ENCODE measurements around the gene KCNB1. TPM values are rescaled to one million over a fixed set of nuclear protein-coding genes. Genes with fewer than 3 reads are reported as not detected.

KCNB1 gene
- total RNA-seq, 4 donors from 2014 or later = 0.29 to 32.5 (median 7.0) TPM

DNA sequence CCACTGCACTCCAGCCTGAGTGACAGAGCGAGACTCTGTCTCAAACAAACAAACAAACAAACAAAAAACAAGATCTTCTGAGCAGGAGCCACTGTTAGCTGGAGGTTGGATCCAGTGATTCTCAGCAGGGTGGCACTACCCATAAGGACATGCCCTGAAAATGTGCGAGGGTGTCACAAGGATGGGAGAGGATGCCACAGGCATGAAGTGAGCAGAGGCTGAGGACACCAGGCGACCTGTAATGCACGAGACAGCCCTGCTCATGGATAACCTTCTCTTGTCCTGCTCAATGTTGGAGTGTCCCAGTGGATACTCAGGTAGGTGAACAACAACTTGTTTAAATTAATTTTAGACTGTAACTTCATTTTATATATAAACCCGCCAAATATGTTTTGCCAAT lies 76.8 kb downstream of the KCNB1 start:
- TF ChIP-seq, protein P1, sequence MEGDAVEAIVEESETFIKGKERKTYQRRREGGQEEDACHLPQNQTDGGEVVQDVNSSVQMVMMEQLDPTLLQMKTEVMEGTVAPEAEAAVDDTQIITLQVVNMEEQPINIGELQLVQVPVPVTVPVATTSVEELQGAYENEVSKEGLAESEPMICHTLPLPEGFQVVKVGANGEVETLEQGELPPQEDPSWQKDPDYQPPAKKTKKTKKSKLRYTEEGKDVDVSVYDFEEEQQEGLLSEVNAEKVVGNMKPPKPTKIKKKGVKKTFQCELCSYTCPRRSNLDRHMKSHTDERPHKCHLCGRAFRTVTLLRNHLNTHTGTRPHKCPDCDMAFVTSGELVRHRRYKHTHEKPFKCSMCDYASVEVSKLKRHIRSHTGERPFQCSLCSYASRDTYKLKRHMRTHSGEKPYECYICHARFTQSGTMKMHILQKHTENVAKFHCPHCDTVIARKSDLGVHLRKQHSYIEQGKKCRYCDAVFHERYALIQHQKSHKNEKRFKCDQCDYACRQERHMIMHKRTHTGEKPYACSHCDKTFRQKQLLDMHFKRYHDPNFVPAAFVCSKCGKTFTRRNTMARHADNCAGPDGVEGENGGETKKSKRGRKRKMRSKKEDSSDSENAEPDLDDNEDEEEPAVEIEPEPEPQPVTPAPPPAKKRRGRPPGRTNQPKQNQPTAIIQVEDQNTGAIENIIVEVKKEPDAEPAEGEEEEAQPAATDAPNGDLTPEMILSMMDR (IDR thresholded peaks at IDR 0.05) = no peak
- intact Hi-C loops (cut with DNase I; ENCODE audit: low total_unique reads) = no loop called here
- Histone ChIP-seq H3K4me1 (peaks cover 8 to 9% of the 10 kb centered on the region in 2 donors), H3K36me3 (no peaks in the 10 kb centered on the region), H3K9me3 (no peaks in the 10 kb centered on the region), H3K27me3 (no peaks in the 10 kb centered on the region), H3K4me3 (no peak overlapping the region), H3K27ac (no peak overlapping the region)
- DNase-seq = no peak

DNA sequence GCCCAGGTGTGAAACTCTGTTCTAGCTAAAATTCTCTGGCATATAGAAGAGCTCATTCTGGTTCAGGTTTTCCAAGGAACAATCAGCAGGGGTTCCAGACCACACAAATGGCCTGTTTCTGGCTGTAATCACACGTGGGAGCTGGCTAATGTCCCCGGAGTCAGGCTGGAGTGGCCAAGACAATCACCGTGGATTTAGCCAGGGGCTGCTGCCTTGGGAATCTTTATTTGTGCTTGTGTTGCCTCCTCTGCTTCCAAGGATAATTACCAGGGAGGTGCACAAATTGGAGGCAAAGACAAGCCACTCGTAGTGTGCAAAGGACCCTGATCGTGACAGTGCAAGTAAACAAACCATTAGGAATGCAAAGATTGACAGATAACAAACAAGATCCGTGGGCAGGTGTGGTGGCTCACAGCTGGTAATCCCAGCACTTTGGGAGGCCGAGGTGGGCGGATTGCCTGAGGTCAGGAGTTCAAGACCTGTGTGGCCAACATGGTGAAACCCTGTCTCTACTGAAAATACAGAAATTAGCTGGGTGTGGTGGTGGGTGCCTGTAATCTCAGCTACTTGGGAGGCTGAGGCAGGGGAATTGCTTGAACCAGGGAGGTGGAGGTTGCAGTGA lies 77.3 kb downstream of the KCNB1 start:
- Histone ChIP-seq H3K9me3 (no peaks in the 10 kb centered on the region), H3K27ac (no peak overlapping the region), H3K36me3 (no peaks in the 10 kb centered on the region), H3K4me3 (no peak overlapping the region), H3K27me3 (no peaks in the 10 kb centered on the region), H3K4me1 (peaks cover 8 to 10% of the 10 kb centered on the region in 2 donors)
- TF ChIP-seq, protein P1 (IDR thresholded peaks at IDR 0.05) = no peak
- no peak for TF ChIP-seq POLR2A (IDR thresholded peaks at IDR 0.05)
- intact Hi-C loops (cut with DNase I; ENCODE audit: low total_unique reads) = no loop called here
- DNase-seq = no peak

DNA sequence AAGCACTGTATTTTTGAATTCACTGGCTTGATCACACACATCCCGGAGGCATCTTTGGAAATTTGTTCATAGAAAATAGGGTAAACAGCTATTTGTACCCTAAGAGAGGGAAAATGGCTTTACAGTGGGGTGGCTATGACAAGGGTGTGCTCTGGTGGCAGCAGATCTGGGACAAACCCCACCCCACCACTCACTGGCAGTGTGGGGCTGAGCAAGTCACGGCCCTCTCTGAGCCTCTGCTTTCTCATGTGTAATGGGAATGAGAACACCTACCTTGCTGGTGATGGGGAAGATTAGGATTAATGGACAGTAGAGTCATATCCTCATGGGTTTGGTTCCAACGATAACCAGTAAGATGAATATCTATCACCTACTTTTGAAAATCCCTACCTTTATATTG lies 78.0 kb downstream of the KCNB1 start:
- TF ChIP-seq, protein P1 (IDR thresholded peaks at IDR 0.05) = no peak
- TF ChIP-seq POLR2A (IDR thresholded peaks at IDR 0.05) = no peak
- intact Hi-C loops (cut with DNase I; ENCODE audit: low total_unique reads) = no loop called here
- Histone ChIP-seq H3K4me1 (peaks cover 8 to 12% of the 10 kb centered on the region in 2 donors), H3K27ac (no peak overlapping the region), H3K27me3 (no peaks in the 10 kb centered on the region), H3K4me3 (no peak overlapping the region), H3K36me3 (no peaks in the 10 kb centered on the region), H3K9me3 (no peaks in the 10 kb centered on the region)
- DNase-seq = no peak

DNA sequence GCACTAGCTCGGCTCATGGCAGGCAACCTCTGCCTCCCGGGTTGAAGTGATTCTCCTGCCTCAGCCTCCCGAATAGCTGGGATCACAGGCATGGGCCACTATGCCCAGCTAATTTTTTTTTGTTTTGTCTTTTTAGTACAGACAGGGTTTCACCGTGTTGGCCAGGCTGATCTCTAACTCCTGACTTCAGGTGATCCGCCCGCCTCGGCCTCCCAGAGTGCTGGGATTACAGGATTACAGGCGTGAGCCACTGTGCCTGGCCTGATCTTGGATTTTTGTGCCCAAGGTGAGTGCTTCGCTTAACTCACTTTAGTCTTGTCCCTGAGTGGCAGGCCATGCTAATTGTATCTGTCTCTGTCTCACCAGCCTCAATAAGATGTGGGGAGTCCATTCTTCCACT lies 78.6 kb downstream of the KCNB1 start:
- H3K9me3 ChIP-seq = no peaks in the 10 kb centered on the region
- no peak for DNase-seq
- intact Hi-C loops (cut with DNase I; ENCODE audit: low total_unique reads) = no loop called here
- peaks cover 8 to 12% of the 10 kb centered on the region in 2 donors for H3K4me1 ChIP-seq
- TF ChIP-seq, protein P1 (IDR thresholded peaks at IDR 0.05) = no peak
- TF ChIP-seq POLR2A (IDR thresholded peaks at IDR 0.05) = no peak
- no peaks in the 10 kb centered on the region for H3K27me3 ChIP-seq
- no peak overlapping the region for H3K4me3 ChIP-seq
- H3K27ac ChIP-seq = peak overlapping the region in 1 of 2 donors; percentile 94
- no peaks in the 10 kb centered on the region for H3K36me3 ChIP-seq

DNA sequence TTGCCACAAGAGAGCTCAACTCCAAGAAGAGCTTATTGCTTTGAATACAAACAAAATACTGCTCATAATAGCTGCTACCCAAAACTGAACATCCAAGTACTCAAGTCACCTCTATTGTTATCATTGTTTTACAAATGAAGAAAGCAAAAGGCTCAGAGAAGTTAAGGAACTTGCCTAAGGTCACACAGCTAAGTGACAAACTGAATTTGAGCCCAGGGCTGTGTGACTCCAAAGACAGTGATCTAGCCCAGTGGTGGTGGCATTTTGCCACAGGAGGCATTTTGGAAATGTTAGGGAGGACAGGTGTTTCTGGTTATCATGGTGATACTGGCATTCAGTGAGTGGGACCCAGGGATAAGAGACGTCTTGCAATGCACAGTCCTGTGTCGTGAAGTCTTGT lies 79.5 kb downstream of the KCNB1 start:
- Histone ChIP-seq H3K9me3 (no peaks in the 10 kb centered on the region), H3K4me3 (no peak overlapping the region), H3K27ac (peak overlapping the region; percentile 93 to 94), H3K4me1 (peaks cover 8 to 12% of the 10 kb centered on the region in 2 donors), H3K27me3 (no peaks in the 10 kb centered on the region), H3K36me3 (no peaks in the 10 kb centered on the region)
- intact Hi-C loops (cut with DNase I; ENCODE audit: low total_unique reads) = no loop called here
- no peak for TF ChIP-seq POLR2A (IDR thresholded peaks at IDR 0.05)
- TF ChIP-seq, protein P1 (IDR thresholded peaks at IDR 0.05) = no peak
- DNase-seq = no peak

Measured in uterus (tissue), 4 donors.